Activated CD4-positive, alpha-beta memory T cell treated with anti-CD3 and anti-CD28 coated beads for 36 hours (primary cell): ENCODE data around the gene MBLAC2. TPM values are rescaled to one million over a fixed set of nuclear protein-coding genes. Genes with fewer than 3 reads are reported as not detected.

Experiments used
- CTCF ChIA-PET: fragments of 350-600 bp; sonication (Branson Sonifier 250); formaldehyde crosslinking; loops from one replicate; lab custom pipeline; 2021; ENCODE audit warnings: antibody characterized with exemption, inconsistent platforms; lab: Charles Lee
- POLR2A ChIA-PET: fragments of 350-600 bp; sonication (Branson Sonifier 250); formaldehyde crosslinking; loops from one replicate; lab custom pipeline; 2021; ENCODE audit warnings: antibody characterized with exemption; lab: Charles Lee
- DNase-seq: peaks from one replicate; pipeline ENCODE4 v3.0.0-alpha.2; 2020
- H3K27ac Mint-ChIP-seq: one replicate; pipeline ENCODE4 v1.8.0; 2021; ENCODE audit warnings: mixed read lengths
- H3K27me3 Mint-ChIP-seq: one replicate; pipeline ENCODE4 v1.8.0; 2021; ENCODE audit warnings: mixed read lengths
- H3K36me3 Mint-ChIP-seq: one replicate; pipeline ENCODE4 v1.8.0; 2021; ENCODE audit warnings: mixed read lengths
- H3K4me1 Mint-ChIP-seq: one replicate; pipeline ENCODE4 v1.8.0; 2021; ENCODE audit warnings: low read depth, mixed read lengths
- H3K4me3 Mint-ChIP-seq: one replicate; pipeline ENCODE4 v1.8.0; 2021; ENCODE audit warnings: mild to moderate bottlenecking, mixed read lengths
- H3K9me3 Mint-ChIP-seq: one replicate; pipeline ENCODE4 v1.8.0; 2021; ENCODE audit warnings: mixed read lengths
- intact Hi-C: fragments of 100-400 bp; cut with micrococcal nuclease; formaldehyde crosslinking; loops from one replicate; pipeline ENCODE4 v1.15.1; 2023
- total RNA-seq, 2 experiments: library from RNA; stranded (reverse); gene quantifications; one replicate each; pipeline ENCODE4 v1.2.3, GENCODE V29; 2021

MBLAC2 gene
- 1 to 10 TPM; 3.3 to 3.5 TPM for total RNA-seq

GRCh38 chr5:90474235-90475107, at the start of gene MBLAC2, which contains the start of gene POLR3G:
TSS of gene MBLAC2 (minus strand) at chr5:90474771. CDS start at chr5:90474292, 479 bp downstream.
TSS of gene POLR3G (plus strand) at chr5:90474864. CDS start at chr5:90485568, 10,704 bp downstream.
- Mint-ChIP-seq H3K9me3 (peaks cover 12% of the 10 kb centered on the region), H3K27me3 (no peaks in the 10 kb centered on the region), H3K27ac (peak within 1 kb of the TSS; percentile 88), H3K4me3 (peak within 1 kb of the TSS; percentile 92), H3K36me3 (peaks cover 15% of the 10 kb centered on the region), H3K4me1 (peaks cover 23% of the 10 kb centered on the region)
- POLR2A ChIA-PET = interaction anchor here (1.0 to 2.7 kb wide), 5 partner anchors 9 to 909 kb away, joined by 3 to 15 read pairs (median 3); partner anchors contain the start of genes ARRDC3, CETN3 and LYSMD3
- intact Hi-C loops = loop anchor here (1.0 to 2.0 kb wide), 6 partner anchors 34 to 909 kb away; partner anchors contain the start of genes ARRDC3, CETN3 and LYSMD3
- DNase-seq = peak; percentile 96
- CTCF ChIA-PET = interaction anchor here (0.8 to 1.8 kb wide), 8 partner anchors 9 to 909 kb away, joined by 3 to 10 read pairs (median 4); partner anchors contain the start of genes ARRDC3, CETN3 and LYSMD3

GRCh38 chr5:90519081-90519480, 44.5 kb upstream of the MBLAC2 start:
- Mint-ChIP-seq H3K27ac (no peak overlapping the region), H3K36me3 (peaks cover 23% of the 10 kb centered on the region), H3K27me3 (no peaks in the 10 kb centered on the region), H3K4me3 (no peak overlapping the region), H3K4me1 (peaks cover 9% of the 10 kb centered on the region), H3K9me3 (no peaks in the 10 kb centered on the region)
- ChIA-PET CTCF (interaction anchor here (1.4 kb wide), 1 partner anchor 11 kb away, joined by 3 read pairs; no protein-coding TSS in a partner anchor), POLR2A (no interaction called here)
- DNase-seq = no peak
- intact Hi-C loops = no loop called here

- Mint-ChIP-seq H3K36me3 (peaks cover 23% of the 10 kb centered on the region), H3K9me3 (no peaks in the 10 kb centered on the region), H3K27ac (no peak overlapping the region), H3K4me1 (peaks cover 9% of the 10 kb centered on the region), H3K4me3 (no peak overlapping the region), H3K27me3 (no peaks in the 10 kb centered on the region)
- intact Hi-C loops = no loop called here
- no peak for DNase-seq
- ChIA-PET CTCF (interaction anchor here (0.8 kb wide), 1 partner anchor 79 kb away, joined by 4 read pairs; no protein-coding TSS in a partner anchor), POLR2A (no interaction called here)
Measured at GRCh38 chr5:90518661-90519060, 44.1 kb upstream of the MBLAC2 start.

- ChIA-PET CTCF (no interaction called here), POLR2A (no interaction called here)
- Mint-ChIP-seq H3K27ac (no peak overlapping the region), H3K27me3 (no peaks in the 10 kb centered on the region), H3K4me1 (peaks cover 9% of the 10 kb centered on the region), H3K4me3 (no peak overlapping the region), H3K9me3 (no peaks in the 10 kb centered on the region), H3K36me3 (peaks cover 12% of the 10 kb centered on the region)
- DNase-seq = no peak
- intact Hi-C loops = no loop called here
Measured at GRCh38 chr5:90514520-90514919, 39.9 kb upstream of the MBLAC2 start.

GRCh38 chr5:90510438-90510837, 35.9 kb upstream of the MBLAC2 start:
- Mint-ChIP-seq H3K9me3 (no peaks in the 10 kb centered on the region), H3K27ac (no peak overlapping the region), H3K36me3 (peaks cover 2% of the 10 kb centered on the region), H3K4me1 (peaks cover 5% of the 10 kb centered on the region), H3K27me3 (no peaks in the 10 kb centered on the region), H3K4me3 (no peak overlapping the region)
- intact Hi-C loops = no loop called here
- CTCF ChIA-PET = no interaction called here
- POLR2A ChIA-PET = no interaction called here
- no peak for DNase-seq

- Mint-ChIP-seq H3K4me1 (peaks cover 5% of the 10 kb centered on the region), H3K36me3 (no peaks in the 10 kb centered on the region), H3K27ac (no peak overlapping the region), H3K27me3 (no peaks in the 10 kb centered on the region), H3K9me3 (no peaks in the 10 kb centered on the region), H3K4me3 (no peak overlapping the region)
- intact Hi-C loops = no loop called here
- no peak for DNase-seq
- ChIA-PET POLR2A (no interaction called here), CTCF (no interaction called here)
Measured at GRCh38 chr5:90506221-90506620, 31.6 kb upstream of the MBLAC2 start.

GRCh38 chr5:90504743-90505142, 30.2 kb upstream of the MBLAC2 start:
- H3K9me3 Mint-ChIP-seq = no peaks in the 10 kb centered on the region
- H3K27ac Mint-ChIP-seq = no peak overlapping the region
- no peaks in the 10 kb centered on the region for H3K27me3 Mint-ChIP-seq
- no peak overlapping the region for H3K4me3 Mint-ChIP-seq
- no peaks in the 10 kb centered on the region for H3K36me3 Mint-ChIP-seq
- intact Hi-C loops = no loop called here
- no peak for DNase-seq
- ChIA-PET POLR2A (no interaction called here), CTCF (no interaction called here)
- peaks cover 5% of the 10 kb centered on the region for H3K4me1 Mint-ChIP-seq

GRCh38 chr5:90503596-90503995, 29.0 kb upstream of the MBLAC2 start:
- H3K4me3 Mint-ChIP-seq = no peak overlapping the region
- ChIA-PET POLR2A (no interaction called here), CTCF (no interaction called here)
- DNase-seq = no peak
- intact Hi-C loops = no loop called here
- H3K4me1 Mint-ChIP-seq = peaks cover 5% of the 10 kb centered on the region
- H3K36me3 Mint-ChIP-seq = no peaks in the 10 kb centered on the region
- no peak overlapping the region for H3K27ac Mint-ChIP-seq
- no peaks in the 10 kb centered on the region for H3K9me3 Mint-ChIP-seq
- no peaks in the 10 kb centered on the region for H3K27me3 Mint-ChIP-seq

GRCh38 chr5:90495146-90495545, 20.6 kb upstream of the MBLAC2 start:
- no peaks in the 10 kb centered on the region for H3K4me1 Mint-ChIP-seq
- H3K36me3 Mint-ChIP-seq = peaks cover 15% of the 10 kb centered on the region
- intact Hi-C loops = no loop called here
- no peak for DNase-seq
- no peak overlapping the region for H3K4me3 Mint-ChIP-seq
- H3K9me3 Mint-ChIP-seq = peaks cover 3% of the 10 kb centered on the region
- no peaks in the 10 kb centered on the region for H3K27me3 Mint-ChIP-seq
- ChIA-PET CTCF (no interaction called here), POLR2A (no interaction called here)
- no peak overlapping the region for H3K27ac Mint-ChIP-seq

- H3K4me1 Mint-ChIP-seq = no peaks in the 10 kb centered on the region
- peaks cover 15% of the 10 kb centered on the region for H3K36me3 Mint-ChIP-seq
- ChIA-PET POLR2A (no interaction called here), CTCF (no interaction called here)
- H3K27ac Mint-ChIP-seq = no peak overlapping the region
- intact Hi-C loops = no loop called here
- DNase-seq = no peak
- H3K4me3 Mint-ChIP-seq = no peak overlapping the region
- peaks cover 3% of the 10 kb centered on the region for H3K9me3 Mint-ChIP-seq
- H3K27me3 Mint-ChIP-seq = no peaks in the 10 kb centered on the region
Measured at GRCh38 chr5:90494043-90494442, 19.5 kb upstream of the MBLAC2 start.

GRCh38 chr5:90488791-90489190, 14.2 kb upstream of the MBLAC2 start:
- Mint-ChIP-seq H3K4me1 (no peaks in the 10 kb centered on the region), H3K27me3 (no peaks in the 10 kb centered on the region), H3K36me3 (peaks cover 7% of the 10 kb centered on the region), H3K27ac (no peak overlapping the region), H3K4me3 (no peak overlapping the region), H3K9me3 (no peaks in the 10 kb centered on the region)
- DNase-seq = no peak
- ChIA-PET POLR2A (interaction anchor here (0.6 kb wide), 1 partner anchor 78 kb away, joined by 3 read pairs; no protein-coding TSS in a partner anchor), CTCF (no interaction called here)
- intact Hi-C loops = no loop called here

- Mint-ChIP-seq H3K36me3 (peaks cover 5% of the 10 kb centered on the region), H3K27me3 (no peaks in the 10 kb centered on the region), H3K27ac (no peak overlapping the region), H3K9me3 (no peaks in the 10 kb centered on the region), H3K4me3 (no peak overlapping the region), H3K4me1 (no peaks in the 10 kb centered on the region)
- intact Hi-C loops = no loop called here
- ChIA-PET POLR2A (no interaction called here), CTCF (no interaction called here)
- DNase-seq = no peak
Measured at GRCh38 chr5:90484540-90484939, 10.0 kb upstream of the MBLAC2 start.
